GM21825 (cell line): ENCODE results near the gene NQO2.
"Not testable (repeated sequence)": the region's sequence is repeated elsewhere in the genome, so short reads cannot be mapped to it uniquely, and the experiment has no call there.

Experiments used
- ATAC-seq: cut with Tn5 transposase; IDR thresholded peaks from one replicate; pipeline ENCODE4 v1.9.1; 2021; ENCODE audit warnings: mild to moderate bottlenecking, moderate library complexity; ENCODE audit not compliant: unreplicated experiment

NQO2 gene

DNA sequence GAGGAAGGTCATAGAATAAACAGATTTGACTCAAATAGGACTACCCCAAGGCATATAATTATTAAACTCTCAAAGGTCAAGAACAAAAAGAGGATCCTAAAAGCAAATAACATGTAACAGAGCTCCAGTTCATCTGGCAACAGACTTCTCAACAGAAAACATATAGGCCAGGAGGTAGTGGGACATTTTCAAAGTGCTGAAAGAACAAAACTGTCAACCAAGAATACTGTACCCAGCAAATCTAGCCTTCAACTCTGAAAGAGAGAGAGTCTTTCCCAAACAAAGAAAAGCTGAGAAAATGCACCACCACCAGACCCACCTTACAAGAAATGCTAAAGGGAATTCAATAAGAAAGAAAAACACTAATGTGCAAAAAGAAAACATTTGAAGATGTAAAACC, 11.9 kb downstream of the NQO2 start:
- no peak for ATAC-seq

- ATAC-seq = no peak
Measured at GRCh38 chr6:3013486-3013885, 13.8 kb downstream of the NQO2 start.

GRCh38 chr6:3013901-3014674, 14.4 kb downstream of the NQO2 start:
- no peak for ATAC-seq

GRCh38 chr6:3014675-3015066, 15.0 kb downstream of the NQO2 start:
- ATAC-seq = no peak

- ATAC-seq = no peak
Measured at GRCh38 chr6:3015144-3015543, 15.4 kb downstream of the NQO2 start.

- ATAC-seq = no peak
Measured at GRCh38 chr6:3016473-3017280, 17.0 kb downstream of the NQO2 start.

GRCh38 chr6:3017304-3017703, 17.6 kb downstream of the NQO2 start:
- no peak for ATAC-seq

DNA sequence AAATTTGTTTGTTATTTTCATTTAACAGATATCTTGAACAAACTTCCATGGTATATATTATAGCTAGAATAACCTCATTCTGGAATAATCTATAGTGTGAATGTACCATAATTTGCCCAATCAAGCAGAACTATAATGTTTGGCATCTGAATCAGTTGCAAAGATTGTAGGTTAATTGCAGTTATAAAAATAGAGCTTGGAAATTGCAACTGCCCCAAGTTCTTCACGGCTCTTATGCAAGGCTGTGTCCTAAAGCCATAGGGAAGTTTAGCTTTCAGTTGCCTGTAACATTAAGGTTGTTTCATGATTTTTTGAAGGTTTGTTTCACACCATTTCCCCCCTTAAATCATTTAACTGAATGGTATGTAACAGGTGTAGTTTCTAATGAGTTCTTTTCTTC, 19.4 kb downstream of the NQO2 start:
- ATAC-seq = no peak

DNA sequence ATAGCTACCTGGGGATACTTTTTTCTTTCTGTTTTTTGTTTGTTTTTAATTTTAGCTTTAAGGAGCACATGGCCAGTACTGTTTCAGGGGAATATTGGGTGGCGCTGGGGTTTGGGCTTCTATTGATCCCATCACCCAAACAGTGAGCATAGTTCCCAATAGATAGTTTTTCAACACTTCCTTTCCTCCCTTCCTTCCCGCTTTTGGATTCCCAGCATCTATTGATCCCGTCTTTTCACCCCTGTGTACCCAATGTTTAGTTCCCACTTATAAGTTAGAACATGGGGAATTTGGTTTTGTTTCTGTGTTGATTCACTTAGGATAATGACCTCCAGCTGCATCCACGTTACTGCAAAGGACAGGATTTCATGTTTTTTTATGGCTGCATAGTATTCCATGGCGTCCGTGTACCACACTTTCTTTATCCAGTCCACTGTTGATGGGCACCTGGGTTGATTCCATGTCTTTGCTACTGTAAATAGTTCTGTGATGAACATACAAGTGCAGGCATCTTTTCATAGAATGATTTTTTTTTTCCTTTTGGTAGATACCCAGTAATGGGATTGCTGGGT, 20.1 kb downstream of the NQO2 start:
- no peak for ATAC-seq

- not testable (repeated sequence) for ATAC-seq
Measured at GRCh38 chr6:3020976-3021598, 21.4 kb downstream of the NQO2 start.

- ATAC-seq = peak; percentile 10
Measured at GRCh38 chr6:3022765-3023662, 23.3 kb downstream of the NQO2 start.

DNA sequence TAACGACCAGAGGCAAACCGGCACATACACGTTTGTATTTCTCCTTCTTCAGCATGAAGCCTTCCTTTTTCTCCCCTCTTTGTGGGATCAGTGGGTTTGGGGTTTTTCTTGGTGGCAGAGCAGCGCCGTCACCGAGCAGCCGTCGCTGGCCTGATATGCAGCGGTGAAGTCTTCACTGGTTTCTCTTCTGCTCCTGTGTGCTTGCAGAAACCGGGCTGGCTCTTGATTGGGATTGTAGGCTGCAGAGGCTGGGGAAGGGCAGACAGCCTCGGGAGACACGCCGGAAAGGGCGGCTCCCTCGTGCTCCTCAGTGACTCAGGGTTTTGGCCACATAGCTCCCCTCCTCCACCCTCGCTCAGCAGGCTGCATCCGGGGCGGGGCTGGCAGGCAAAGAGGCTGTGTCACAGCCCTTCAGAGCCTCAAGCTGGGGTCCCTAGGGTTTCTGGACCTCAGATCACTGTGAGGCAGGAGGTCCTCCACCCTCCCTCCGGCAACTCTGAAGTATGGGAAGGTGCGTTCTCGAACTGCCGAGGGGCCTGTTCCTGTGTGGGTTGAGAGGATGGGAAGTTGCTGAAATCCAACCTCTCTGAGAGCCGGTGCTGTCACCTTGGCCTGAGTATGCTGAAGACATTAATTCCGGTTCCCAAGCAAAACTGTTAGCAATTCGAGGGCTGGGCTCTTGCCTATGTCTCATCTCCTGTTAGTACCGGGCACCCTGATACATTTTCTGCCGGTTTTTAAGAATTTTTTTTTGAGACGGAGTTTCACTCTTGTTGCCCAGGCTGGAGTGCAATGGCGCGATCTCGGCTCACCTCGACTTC, 24.2 kb downstream of the NQO2 start:
- ATAC-seq = peak; percentile 76

- ATAC-seq = peak; percentile 65
Measured at GRCh38 chr6:3026791-3027626, 27.3 kb downstream of the NQO2 start.

GRCh38 chr6:3028156-3028555, 28.5 kb downstream of the NQO2 start:
- ATAC-seq = not testable (repeated sequence)

DNA sequence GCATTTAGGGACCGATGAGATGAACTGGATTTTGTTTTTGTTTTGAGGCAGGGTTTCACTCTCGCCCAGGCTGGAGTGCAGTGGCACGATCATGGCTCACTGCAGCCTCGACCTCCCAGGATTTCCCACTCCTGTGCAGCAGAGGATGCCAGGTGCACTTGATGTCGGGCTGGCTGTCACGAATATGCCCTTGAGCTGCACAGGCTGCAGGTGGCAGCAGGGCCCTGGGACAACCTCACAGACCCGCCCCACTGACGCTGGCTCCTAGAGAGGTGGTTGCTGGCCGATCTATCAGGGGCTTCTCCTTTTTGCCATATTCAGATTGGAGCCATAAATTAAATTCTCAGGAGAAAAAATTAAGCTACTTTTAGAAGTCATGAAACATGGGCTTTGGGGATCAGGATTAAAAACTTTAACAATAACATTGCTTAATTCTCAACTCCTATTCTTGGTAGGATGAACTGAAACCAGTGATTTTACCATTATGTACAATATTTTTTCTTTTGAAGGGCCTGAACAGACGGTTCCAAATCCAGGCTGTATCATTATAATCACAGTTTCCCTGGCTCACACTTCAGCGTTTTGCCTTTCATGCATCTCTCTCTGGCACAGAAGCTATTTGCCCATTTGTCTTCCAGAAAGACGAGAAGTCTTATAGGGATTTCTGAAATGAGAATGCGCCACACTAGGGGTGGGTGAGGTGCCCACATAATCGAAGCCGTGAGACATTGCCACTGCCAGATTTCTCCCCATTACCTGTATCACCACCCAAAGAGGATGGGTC, 32.4 kb downstream of the NQO2 start:
- ATAC-seq = no peak

DNA sequence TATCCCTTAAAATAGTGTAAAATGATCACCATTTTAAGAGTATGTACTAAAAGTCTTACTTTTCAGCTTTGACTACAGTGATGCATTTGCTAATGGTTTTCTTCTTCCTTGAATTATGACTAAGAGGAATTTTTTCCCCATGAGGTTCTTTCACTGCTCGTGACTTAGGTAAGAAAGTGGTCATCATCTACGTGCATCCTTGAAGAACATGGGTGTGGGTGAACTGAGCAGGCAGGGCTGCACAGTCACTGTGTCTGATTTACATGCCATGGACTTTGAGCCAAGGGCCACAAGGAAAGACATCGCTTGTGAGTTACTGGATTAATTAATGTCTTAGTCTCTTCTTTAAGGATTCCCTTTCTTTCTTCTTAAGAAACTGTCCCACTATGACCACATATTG, 33.3 kb downstream of the NQO2 start:
- ATAC-seq = no peak

DNA sequence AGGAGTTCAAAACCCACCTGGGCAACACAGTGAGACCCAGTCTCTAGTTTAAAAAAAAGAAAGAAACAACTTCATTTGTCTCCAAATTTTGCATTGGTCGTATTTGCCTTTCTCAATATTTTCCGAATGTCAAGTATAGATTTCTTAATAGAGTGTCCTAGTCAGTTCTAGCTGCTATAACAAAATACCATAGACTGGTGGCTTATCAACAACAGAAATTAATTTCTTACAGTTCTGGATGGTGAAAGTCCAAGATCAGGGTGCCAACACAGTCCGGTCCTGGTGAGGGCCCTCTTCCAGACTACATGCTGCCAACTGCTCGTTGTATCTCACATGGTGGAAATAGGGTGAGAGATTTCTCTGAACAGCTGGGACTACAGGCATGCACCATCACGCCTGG, 34.0 kb downstream of the NQO2 start:
- ATAC-seq = no peak

- no peak for ATAC-seq
Measured at GRCh38 chr6:3035397-3035796, 35.7 kb downstream of the NQO2 start.
